Measurements from ENCODE around the gene OTOGL.

Gene OTOGL

GRCh38 chr12:80321653-80322052, 222.3 kb downstream of the OTOGL start:
- DNase-seq (ENCODE audit: low read depth in 1 of 2, low spot score in 1 of 2) = no peak
- Histone ChIP-seq H3K4me3 (replicated peaks; ENCODE audit: insufficient read depth, low read length) (no peak overlapping the region), H3K27ac (replicated peaks) (no peak overlapping the region), H3K27me3 (ENCODE audit: insufficient read depth, poor library complexity, severe bottlenecking) (no peaks in the 10 kb centered on the region)
- no peak for TF ChIP-seq REST (IDR thresholded peaks at IDR 0.05; ENCODE audit: insufficient replicate concordance, low read depth)
- no peak for TF ChIP-seq GABPA (IDR thresholded peaks at IDR 0.05; ENCODE audit: low read depth)
- no peak for TF ChIP-seq POLR2AphosphoS5 (IDR thresholded peaks at IDR 0.05; ENCODE audit: low read depth)
- TF ChIP-seq SPI1 (IDR thresholded peaks at IDR 0.05; ENCODE audit: borderline replicate concordance, low read depth) = no peak

- TF ChIP-seq REST (IDR thresholded peaks at IDR 0.05; ENCODE audit: insufficient replicate concordance, low read depth) (no peak), GABPA (IDR thresholded peaks at IDR 0.05; ENCODE audit: low read depth) (no peak), CTCF (IDR thresholded peaks at IDR 0.05; ENCODE audit: insufficient read depth, low read length) (no peak), POLR2AphosphoS5 (IDR thresholded peaks at IDR 0.05; ENCODE audit: low read depth) (no peak), SPI1 (IDR thresholded peaks at IDR 0.05; ENCODE audit: borderline replicate concordance, low read depth) (no peak)
- Histone ChIP-seq H3K27ac (replicated peaks) (no peak overlapping the region), H3K27me3 (ENCODE audit: insufficient read depth, poor library complexity, severe bottlenecking) (no peaks in the 10 kb centered on the region), H3K4me3 (replicated peaks; ENCODE audit: insufficient read depth, low read length) (no peak overlapping the region)
- DNase-seq (ENCODE audit: low read depth in 1 of 2, low spot score in 1 of 2) = no peak
These were observed 226.0 kb downstream of the OTOGL start for GRCh38 chr12:80325167-80325959.

GRCh38 chr12:80332827-80333226, 233.5 kb downstream of the OTOGL start:
- no peak overlapping the region for H3K4me3 ChIP-seq (replicated peaks; ENCODE audit: insufficient read depth, low read length)
- TF ChIP-seq CTCF (IDR thresholded peaks at IDR 0.05; ENCODE audit: insufficient read depth, low read length) (no peak), REST (IDR thresholded peaks at IDR 0.05; ENCODE audit: insufficient replicate concordance, low read depth) (no peak)
- no peak overlapping the region for H3K27ac ChIP-seq (replicated peaks)
- no peak for DNase-seq (ENCODE audit: low read depth in 1 of 2, low spot score in 1 of 2)
- H3K27me3 ChIP-seq (ENCODE audit: insufficient read depth, poor library complexity, severe bottlenecking) = no peaks in the 10 kb centered on the region
